Endometrial microvascular endothelial cells (primary cell): ENCODE data around the gene ABCB4. TPM values are rescaled to one million over a fixed set of nuclear protein-coding genes. Genes with fewer than 3 reads are reported as not detected.
"Not testable (repeated sequence)": the region's sequence is repeated elsewhere in the genome, so short reads cannot be mapped to it uniquely, and the experiment has no call there.

Experiments used
- in situ Hi-C: cut with HindIII; loops from 2 replicates; pipeline ENCODE4 v1.10.0; 2017; ENCODE audit warnings: low sequenced_read_pairs, low pct_unique_long_range_greater_than_20kb; ENCODE audit errors: inconsistent ontology term
- total RNA-seq: library from RNA; depleted of rRNA; stranded (reverse); fragments of >200 nt; gene quantifications from one replicate; pipeline ENCODE4 v1.2.3, GENCODE V29; 2015; ENCODE audit errors: inconsistent ontology term

ABCB4 gene
- total RNA-seq, 1 donor from 2014 or later, result 0.65 TPM

DNA sequence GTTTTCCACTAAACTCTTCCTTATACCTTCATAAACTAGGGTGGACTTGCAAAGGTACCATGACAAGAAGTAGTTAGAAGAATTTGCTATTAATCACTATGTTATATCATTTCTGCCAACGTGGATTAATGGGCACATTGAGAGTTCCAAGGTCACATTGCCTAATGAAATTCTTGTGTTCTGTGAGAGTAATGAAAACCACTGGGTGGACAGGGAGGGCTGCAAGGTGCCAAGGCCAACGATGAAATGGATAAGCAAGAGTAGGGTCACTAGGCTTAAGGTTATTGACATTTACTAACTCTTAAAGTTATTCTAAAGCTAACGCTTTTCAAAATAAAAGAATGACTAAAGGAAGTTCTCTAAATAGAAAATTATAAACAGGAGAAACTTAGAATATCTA lies 6.6 kb upstream of the ABCB4 start:
- in situ Hi-C loops, result no loop called here

DNA sequence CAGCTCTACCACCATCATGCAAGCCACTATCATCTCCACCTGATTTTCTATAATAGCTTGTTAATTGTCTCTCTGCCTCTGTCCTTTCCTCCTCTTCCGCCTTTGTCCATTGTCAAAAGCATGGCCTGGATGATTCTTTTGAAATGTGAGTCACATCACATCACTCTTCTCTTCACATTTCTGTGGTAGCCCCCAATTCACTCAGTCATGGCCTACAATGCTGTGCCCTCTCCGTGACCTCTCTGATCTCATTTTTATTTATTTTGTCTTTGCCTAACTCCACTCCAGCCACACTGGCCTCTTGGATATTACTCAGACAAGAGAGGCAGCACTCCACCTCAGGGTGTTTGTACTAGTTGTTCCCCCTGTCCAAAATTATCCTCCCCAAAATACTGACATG lies 4.9 kb upstream of the ABCB4 start:
- in situ Hi-C loops, result no loop called here

DNA sequence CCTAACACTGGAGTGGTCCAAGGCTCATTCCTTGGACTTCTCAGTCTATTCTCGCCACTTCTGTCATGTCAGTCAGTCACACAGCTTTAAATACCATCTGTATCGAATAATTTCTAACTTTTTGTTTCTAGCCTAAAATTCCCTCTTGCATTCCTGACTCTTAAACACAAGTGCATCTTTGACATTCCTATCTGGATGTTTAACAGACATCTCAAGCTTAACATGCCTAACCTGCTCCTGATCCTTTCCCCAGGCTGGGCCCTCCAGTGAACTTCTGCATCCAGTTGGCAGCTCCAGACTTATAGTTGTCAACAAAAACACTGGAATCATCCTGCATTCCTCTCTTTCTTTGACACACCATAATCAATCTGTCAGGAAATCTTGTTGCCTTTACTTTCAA lies 4.5 kb upstream of the ABCB4 start:
- in situ Hi-C loops, result no loop called here

DNA sequence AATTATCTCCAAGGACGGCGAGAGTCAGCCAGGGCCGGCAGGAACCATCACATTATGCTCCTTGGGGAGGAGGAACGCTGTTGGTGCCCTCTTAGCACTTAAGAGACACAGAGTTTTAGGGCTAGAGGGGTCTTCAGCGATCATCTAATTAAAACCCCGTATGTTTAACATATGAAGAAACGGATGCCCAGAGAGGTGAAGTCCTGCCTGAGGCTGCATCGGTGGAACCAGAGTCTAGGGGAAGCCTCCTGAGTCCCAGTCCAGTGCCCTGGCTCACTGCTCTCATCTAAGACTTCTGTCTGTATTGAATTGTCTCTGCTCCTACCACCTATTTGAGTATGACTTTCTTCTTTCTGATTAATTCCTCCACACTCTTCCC lies 688 bp upstream of the ABCB4 start:
- in situ Hi-C loops, result no loop called here

DNA sequence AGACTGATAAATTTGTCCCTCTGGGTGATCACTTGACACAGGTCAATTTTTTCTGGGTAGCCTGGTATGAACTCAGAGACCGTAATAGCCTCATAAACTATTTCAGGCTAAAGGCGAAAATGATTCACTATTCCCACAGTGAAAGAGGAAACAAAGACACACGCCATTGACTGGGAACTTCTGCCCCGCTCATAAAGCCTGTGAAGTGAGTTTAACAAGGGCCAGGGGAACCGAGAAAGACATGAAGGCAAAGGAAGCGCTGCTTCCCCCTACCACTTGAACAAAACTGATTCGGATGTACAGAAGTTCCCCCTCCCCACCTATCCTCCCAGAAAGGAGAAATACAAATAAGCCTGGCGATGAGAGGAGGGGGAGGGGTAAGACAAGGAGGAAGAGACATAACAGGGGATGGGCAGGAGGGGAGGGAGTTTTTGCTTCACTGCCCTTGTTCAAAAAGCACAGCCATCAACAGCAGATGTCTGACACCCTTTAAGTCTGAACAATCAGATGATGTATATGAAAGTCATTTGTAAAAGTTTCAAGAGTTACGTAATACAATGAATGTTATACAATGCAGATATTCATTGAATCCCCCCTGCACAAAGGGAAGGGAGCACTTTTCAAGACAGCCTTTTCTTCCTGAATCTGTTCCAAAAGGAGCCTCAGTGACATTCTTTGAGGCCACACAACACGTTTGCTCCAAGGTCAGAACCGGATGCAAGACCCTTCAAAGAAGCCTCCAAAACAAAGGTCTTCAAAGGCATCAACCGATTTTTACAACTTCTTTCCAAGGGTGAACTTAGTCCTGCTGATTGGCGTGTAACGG lies 734 bp downstream of the ABCB4 start:
- in situ Hi-C loops, result no loop called here

DNA sequence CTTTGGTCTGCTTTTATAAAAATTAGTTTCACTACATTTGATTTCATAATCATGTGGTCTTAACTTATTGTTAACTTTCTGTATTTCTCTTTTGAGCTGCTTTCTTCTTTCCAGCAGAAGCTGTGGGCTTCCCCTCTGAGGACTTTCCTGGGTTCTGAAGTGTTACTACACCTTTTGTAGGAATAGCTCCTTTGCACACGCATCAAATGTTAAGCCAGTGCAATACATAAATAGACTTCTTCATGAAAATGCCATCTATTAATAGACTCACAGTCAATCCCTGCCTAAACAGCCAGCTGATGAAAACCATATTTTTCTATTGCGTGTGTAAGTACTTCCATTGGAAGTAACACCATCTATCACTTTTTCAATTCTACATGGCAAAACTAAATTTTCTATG lies 1.5 kb downstream of the ABCB4 start:
- in situ Hi-C loops, result no loop called here

DNA sequence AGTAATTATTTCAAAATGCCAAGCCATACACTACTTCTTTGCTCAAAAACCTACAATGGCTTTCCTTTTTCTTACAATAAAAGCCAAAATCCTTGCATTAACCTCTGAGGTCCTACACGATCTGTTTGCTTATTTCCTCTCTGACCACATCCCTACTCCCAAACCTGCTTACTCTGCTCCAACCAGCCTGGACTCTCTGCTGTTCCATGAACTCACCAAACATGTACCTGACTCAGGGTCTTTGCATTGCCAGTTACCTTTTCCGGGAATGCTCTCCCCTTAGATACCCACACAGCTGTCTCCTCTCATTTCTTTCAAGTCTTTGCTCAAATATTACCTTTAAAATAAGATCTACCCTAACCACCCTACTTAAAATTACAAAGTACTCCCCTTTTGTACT lies 2.3 kb downstream of the ABCB4 start:
- in situ Hi-C loops, result no loop called here

DNA sequence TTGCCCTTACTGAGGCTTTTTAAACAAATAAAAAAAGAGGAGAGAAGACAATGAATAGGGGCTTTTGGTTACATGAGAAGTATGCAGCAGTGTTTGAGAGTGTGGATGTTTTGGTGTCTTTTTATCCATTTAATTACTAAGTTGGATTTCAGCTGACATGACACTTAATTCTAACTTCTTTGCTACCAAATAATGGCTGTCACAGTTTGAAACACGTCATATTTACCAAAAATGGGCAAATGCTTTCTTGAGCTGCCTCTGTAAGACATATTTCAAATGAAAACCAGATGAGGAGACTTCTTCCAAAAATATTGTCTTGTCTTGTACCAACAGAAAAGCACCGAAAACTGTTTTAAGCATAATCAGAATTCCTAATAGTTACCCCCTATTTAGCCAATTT lies 4.0 kb downstream of the ABCB4 start:
- in situ Hi-C loops, result no loop called here

DNA sequence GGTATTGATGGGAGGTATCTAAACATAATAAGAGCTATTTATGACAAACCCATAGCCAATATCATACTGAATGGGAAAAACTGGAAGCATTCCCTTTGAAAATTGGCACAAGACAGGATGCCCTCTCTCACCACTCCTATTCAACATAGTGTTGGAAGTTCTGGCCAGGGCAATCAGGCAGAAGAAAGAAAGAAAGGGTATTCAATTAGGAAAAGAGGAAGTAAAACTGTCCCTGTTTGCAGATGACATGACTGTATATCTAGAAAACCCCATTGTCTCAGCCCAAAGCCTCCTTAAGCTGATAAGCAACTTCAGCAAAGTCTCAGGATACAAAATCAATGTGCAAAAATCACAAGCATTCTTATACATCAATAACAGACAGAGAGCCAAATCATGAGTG lies 6.3 kb downstream of the ABCB4 start:
- in situ Hi-C loops, result not testable (repeated sequence)

DNA sequence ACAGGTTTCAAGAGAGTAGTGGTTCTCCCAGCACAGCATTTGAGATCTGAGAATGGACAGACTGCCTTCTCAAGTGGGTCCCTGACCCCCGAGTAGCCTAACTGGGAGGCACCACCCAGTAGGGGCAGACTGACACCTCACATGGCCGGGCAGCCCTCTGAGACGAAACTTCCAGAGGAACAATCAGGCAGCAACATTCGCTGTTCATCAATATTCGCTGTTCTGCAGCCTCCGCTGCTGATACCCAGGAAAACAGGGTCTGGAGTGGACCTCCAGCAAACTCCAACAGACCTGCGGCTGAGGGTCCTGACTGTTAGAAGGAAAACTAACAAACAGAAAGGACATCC lies 10.0 kb downstream of the ABCB4 start:
- in situ Hi-C loops, result not testable (repeated sequence)

DNA sequence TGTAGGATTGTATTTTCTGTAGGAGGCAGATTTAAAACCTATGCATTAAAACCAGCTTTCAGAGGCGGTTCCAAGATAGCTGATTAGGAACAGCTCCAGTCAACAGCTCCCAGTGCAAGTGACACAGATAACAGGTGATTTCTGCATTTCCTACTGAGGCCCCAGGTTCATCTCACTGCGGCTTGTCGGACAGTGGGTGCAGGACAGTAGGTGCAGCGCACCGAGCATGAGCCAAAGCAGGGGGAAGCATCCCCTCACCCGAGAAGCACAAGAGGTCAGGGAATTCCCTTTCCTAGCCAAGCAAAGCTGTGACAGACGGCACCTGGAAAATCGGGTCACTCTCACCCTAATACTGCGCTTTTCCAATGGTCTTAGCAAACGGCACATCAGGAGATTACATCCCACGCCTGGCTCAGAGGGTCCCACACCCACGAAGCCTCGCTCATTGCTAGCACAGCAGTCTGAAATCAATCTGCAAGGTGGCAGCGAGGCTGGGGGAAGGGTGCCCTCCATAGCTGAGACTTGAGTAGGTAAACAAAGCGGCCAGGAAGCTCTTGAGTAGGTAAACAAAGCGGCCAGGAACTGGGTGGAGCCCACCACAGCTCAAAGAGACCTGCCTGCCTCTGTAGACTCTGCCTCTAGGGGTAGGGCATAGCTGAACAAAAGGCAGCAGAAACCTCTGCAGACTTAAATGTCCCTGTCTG lies 10.5 kb downstream of the ABCB4 start:
- in situ Hi-C loops, result not testable (repeated sequence)

DNA sequence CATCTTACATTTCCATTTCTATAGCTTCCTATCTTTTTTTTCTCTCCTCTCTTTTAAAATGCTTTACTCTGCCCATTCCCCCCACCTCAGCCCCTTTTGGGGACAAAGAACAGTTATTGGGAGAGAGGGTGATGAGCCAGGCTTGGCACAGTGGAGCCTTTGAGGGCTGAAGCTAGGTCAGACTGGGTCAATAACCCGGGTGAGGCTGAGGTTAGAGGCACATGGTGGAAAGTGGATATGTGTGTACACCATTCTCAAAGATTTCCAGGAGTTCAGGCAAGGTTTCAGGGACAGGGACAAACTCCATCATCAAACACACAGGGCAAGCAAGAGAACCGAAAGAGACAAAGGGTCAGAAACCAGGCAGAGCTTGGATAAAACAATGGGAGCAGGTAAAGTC lies 11.5 kb downstream of the ABCB4 start:
- in situ Hi-C loops, result no loop called here

DNA sequence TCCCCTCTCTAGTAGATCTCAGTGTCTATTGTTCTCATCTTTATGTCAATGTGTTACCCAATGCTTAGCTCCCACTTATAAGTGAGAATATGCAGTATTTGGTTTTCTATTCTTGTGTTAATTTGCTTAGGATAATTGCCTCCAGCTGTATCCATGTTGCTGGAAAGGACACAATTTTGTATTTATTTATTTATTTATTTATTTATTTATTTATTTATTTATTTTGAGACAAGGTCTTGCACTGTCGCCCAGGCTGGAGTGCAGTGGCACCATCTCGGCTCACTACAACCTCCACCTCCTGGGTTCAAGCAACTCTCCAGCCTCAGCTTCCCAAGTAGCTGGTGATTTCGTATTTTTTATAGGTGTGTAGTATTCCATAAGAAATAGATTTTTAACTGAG lies 15.0 kb downstream of the ABCB4 start:
- in situ Hi-C loops, result not testable (repeated sequence)

DNA sequence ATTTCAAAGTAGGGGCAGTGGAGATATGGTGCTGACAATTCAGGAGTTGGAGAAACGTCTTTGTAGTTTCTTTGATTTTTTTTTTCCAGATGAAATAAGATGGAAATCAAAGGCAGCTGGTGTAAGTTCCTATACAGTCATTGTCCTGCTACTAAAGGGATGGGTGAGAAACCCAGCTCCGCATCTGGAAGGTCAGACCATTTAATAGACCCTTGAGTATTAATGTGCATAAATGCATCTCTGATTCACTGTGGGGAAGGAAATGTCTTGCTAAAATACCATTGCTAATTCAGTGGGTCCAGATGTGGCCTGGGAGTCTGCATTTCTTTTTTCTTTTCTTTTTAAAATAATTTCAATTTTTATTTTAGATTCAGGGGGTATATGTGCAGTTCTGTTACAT lies 15.5 kb downstream of the ABCB4 start:
- in situ Hi-C loops, result no loop called here

DNA sequence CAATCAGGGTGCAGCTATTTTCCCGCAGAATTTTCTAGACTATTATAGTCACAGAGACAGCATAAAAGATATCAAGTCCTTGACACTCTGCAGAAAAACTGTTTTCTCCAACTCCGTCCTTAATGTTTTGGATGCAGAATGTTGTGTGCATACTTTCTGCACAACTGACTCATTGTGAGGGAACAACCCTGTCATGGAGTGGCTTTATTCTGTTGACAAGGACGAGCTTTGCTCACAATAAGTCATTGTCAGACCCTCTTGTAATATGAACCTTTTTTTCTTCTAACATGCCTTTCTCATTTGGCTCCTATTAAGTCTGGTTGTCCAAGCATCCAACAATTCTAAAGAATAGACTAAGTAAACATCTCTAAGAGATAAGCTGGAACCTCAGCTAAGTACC lies 17.3 kb downstream of the ABCB4 start:
- in situ Hi-C loops, result no loop called here

DNA sequence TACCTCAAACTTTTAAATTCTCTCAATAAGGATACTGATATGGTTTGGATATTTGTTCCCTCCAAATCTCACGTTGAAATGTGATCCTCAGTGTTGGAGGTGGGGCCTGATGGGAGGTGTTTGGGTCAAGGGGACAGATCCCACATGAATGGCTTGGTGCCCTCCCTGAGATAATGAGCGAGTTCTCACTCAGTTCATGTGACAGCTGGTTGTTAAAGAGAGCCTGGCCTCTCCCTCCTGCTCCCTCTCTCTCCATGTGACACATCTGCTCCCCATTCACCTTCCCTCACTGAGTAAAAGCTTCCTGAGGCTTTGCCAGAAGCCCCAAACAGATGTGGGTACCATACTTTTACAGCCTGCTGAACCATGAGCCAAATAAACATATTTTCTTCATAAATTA lies 19.2 kb downstream of the ABCB4 start:
- in situ Hi-C loops, result no loop called here

DNA sequence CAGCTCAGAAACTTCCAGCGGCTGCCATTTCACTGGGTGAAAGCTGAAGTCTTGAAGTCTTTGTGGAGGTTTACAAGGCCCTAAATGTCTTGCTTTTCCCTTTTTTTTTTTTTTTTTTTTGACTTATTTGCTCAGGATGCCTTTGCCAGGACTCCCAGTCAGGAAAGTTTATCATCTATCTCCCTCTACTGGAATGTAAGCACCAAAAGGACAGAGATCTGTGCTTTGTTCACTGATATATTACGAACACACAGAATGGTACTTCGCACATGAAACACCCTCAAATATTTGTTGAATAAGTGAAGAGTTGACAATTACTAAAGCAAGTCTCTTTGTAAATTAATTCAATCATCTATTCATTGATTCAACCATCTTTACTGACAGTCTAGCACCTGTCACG lies 23.2 kb downstream of the ABCB4 start:
- in situ Hi-C loops, result no loop called here

DNA sequence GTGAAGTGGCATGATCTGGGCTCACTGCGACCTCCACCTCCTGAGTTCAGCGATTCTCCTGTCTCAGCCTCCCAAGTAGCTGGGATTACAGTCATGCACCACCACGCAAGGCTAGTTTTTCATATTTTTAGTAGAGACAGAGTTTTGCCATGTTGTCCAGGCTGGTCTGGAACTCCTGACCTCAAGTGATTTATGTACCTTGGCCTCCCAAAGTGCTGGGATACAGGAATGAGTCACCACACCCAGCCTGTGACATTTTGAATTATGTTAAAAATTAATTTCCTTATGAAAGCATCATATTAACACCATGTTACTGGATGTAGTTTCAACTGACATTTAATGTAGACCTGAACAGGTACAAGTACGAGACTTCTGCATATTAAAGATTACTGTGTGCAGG lies 24.3 kb downstream of the ABCB4 start:
- in situ Hi-C loops, result no loop called here

DNA sequence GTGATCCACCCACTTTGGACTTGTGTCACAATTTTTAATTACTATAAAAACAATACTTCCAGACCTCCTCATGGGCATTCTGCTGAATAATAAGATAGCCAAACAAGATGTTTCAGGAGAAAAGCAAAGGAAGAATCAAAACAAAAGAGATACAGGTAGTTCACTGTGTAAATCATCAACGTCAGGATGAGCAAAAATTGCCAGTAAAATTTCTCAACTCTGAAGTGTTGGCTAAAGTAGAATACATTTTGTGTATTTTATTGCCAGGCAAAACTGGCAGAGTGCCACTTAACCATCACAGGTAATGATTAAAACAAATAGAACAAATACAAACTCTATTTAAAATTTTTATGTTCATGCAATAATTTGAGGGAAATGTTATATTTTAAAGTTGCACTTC lies 24.8 kb downstream of the ABCB4 start:
- in situ Hi-C loops, result no loop called here

DNA sequence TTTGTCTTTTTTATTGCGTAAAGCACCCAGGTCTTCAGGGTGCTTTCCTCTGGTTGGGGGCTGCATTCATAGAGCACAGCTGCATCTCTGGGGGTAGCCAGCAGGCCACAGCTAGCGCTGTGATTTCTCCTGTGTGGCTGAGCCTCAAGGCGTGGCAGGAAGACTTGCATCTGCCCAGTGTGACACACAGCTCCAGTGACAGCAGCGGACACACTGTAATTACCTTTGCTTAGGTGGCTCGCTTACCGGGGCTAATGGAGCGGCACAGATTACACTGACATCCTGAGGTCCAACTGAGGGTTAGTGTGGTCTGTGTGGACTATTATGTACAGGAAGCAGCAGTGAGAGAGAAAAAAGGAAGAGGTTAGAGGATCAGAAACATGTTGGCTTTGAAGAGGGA lies 27.1 kb downstream of the ABCB4 start:
- in situ Hi-C loops, result no loop called here
